Measurements from ENCODE around the gene GSTM2.
"Not testable (repeated sequence)": the region's sequence is repeated elsewhere in the genome, so short reads cannot be mapped to it uniquely, and the experiment has no call there.

Gene GSTM2

GRCh38 chr1:109677459-109677858, 9.6 kb downstream of the GSTM2 start:
- H3K36me3 Mint-ChIP-seq (ENCODE audit: low read depth): peaks cover 17% of the 10 kb centered on the region
- TF ChIP-seq, protein P1, sequence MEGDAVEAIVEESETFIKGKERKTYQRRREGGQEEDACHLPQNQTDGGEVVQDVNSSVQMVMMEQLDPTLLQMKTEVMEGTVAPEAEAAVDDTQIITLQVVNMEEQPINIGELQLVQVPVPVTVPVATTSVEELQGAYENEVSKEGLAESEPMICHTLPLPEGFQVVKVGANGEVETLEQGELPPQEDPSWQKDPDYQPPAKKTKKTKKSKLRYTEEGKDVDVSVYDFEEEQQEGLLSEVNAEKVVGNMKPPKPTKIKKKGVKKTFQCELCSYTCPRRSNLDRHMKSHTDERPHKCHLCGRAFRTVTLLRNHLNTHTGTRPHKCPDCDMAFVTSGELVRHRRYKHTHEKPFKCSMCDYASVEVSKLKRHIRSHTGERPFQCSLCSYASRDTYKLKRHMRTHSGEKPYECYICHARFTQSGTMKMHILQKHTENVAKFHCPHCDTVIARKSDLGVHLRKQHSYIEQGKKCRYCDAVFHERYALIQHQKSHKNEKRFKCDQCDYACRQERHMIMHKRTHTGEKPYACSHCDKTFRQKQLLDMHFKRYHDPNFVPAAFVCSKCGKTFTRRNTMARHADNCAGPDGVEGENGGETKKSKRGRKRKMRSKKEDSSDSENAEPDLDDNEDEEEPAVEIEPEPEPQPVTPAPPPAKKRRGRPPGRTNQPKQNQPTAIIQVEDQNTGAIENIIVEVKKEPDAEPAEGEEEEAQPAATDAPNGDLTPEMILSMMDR (IDR thresholded peaks at IDR 0.05; ENCODE audit: unreplicated experiment in 3 of 3): no peak
- H3K4me1 Mint-ChIP-seq: peaks cover 7% of the 10 kb centered on the region
- H3K4me3 Mint-ChIP-seq: no peak overlapping the region
- no peaks in the 10 kb centered on the region for H3K9me3 Mint-ChIP-seq
- H3K27ac Mint-ChIP-seq: no peak overlapping the region
- H3K27me3 Mint-ChIP-seq (ENCODE audit: low read depth): no peaks in the 10 kb centered on the region

GRCh38 chr1:109678637-109679036, 10.8 kb downstream of the GSTM2 start:
- H3K4me3 Mint-ChIP-seq; H3K27ac Mint-ChIP-seq; H3K9me3 Mint-ChIP-seq; H3K4me1 Mint-ChIP-seq; H3K27me3 Mint-ChIP-seq (ENCODE audit: low read depth): not testable (repeated sequence)
- H3K36me3 Mint-ChIP-seq (ENCODE audit: low read depth): peaks cover 12% of the 10 kb centered on the region

GRCh38 chr1:109684777-109685176, 16.9 kb downstream of the GSTM2 start:
- not testable (repeated sequence) for H3K4me1 Mint-ChIP-seq; H3K27me3 Mint-ChIP-seq (ENCODE audit: low read depth); H3K4me3 Mint-ChIP-seq; H3K27ac Mint-ChIP-seq; H3K36me3 Mint-ChIP-seq (ENCODE audit: low read depth); H3K9me3 Mint-ChIP-seq

- not testable (repeated sequence) for H3K27me3 Mint-ChIP-seq (ENCODE audit: low read depth); H3K27ac Mint-ChIP-seq; H3K36me3 Mint-ChIP-seq (ENCODE audit: low read depth); H3K4me1 Mint-ChIP-seq; H3K9me3 Mint-ChIP-seq; H3K4me3 Mint-ChIP-seq
Observed at GRCh38 chr1:109685399-109685798, 17.5 kb downstream of the GSTM2 start.

DNA sequence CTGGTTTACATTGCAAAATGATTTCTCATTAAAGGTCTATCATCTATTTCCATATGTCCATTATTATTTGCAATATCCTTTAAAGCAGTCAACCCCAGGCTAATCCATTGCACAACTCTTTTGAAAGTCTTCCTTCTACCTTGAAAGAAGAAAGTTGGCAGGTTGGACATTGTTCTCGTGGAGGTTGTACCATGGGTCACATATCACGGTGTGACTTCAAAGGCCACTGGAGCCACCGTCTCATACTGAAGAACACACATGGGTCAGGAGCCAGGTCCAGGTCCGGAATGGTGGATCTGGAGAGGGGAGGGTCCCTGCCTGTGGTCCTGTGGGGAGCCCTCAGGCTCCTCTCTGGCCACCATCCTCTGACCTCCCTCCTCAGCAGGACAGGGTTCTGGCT, 18.0 kb downstream of the GSTM2 start:
- peak overlapping the region in 1 of 3 experiments; percentile 55 for H3K27ac Mint-ChIP-seq
- H3K27me3 Mint-ChIP-seq (ENCODE audit: low read depth): not testable (repeated sequence)

DNA sequence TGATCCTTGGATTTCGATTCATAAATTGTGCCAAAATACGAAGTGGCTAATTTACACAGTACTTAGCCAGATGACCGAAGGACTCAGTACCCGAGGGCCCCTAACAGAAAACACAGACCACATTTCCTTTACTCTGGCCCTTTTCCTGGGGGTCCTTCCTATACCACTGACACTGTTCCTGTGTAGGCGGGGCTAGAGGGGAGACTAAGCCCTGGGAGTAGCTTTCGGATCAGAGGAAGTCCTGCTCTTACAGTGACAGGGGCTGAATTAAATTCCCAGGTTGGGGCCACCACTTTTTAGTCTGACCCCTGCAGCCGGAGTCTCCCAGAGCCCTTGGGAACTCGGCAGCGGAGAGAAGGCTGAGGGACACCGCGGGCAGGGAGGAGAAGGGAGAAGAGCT, 19.3 kb downstream of the GSTM2 start:
- not testable (repeated sequence) for H3K4me1 Mint-ChIP-seq; H3K36me3 Mint-ChIP-seq (ENCODE audit: low read depth); H3K27me3 Mint-ChIP-seq (ENCODE audit: low read depth); H3K9me3 Mint-ChIP-seq
- H3K27ac Mint-ChIP-seq: peak overlapping the region; percentile 95 to 98 (median 97)
- H3K4me3 Mint-ChIP-seq: peak overlapping the region; percentile 82 to 90 (median 90)

More for the DNA sequence above, 18.0 kb downstream of the GSTM2 start:
- H3K9me3 Mint-ChIP-seq; H3K4me1 Mint-ChIP-seq; H3K4me3 Mint-ChIP-seq; H3K36me3 Mint-ChIP-seq (ENCODE audit: low read depth): not testable (repeated sequence)

GRCh38 chr1:109687641-109688499, 20.0 kb downstream of the GSTM2 start, which contains the start of gene GSTM1:
TSS of gene GSTM1 (plus strand) at chr1:109687817. CDS start at chr1:109687874, 57 bp downstream.
- Mint-ChIP-seq H3K27me3 (ENCODE audit: low read depth) (no peaks in the 10 kb centered on the region), H3K9me3 (no peaks in the 10 kb centered on the region), H3K27ac (peak within 1 kb of the TSS; percentile 95 to 98 (median 97)), H3K4me1 (peaks cover 5% of the 10 kb centered on the region), H3K4me3 (peak within 1 kb of the TSS; percentile 82 to 90 (median 90)), H3K36me3 (ENCODE audit: low read depth) (peaks cover 5% of the 10 kb centered on the region)
- TF ChIP-seq, protein P1 (IDR thresholded peaks at IDR 0.05; ENCODE audit: unreplicated experiment in 3 of 3): peak in 1 of 3 experiments; percentile 39

DNA sequence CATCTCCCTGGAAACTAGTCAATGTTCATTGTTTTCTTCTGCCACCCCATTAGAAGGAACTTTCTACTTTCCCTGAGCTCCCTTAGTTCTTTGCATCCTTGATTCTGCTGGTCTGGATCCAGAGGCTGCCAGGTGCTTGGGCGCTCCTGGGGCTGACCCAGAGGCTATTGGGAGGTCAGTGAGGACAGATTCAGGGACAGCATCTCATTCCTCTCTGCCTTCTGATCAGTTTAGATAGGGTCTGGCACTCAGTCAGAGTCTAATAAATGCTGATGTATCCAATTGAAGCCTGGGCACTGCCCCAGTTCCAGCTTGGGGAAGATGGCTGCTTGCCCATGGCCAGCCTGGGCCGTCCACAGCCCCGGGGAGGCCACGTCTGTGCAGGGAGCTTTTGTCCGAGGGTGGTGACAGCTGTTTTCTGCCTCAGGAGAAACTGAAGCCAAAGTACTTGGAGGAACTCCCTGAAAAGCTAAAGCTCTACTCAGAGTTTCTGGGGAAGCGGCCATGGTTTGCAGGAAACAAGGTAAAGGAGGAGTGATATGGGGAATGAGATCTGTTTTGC, 22.1 kb downstream of the GSTM2 start:
- H3K4me1 Mint-ChIP-seq: peaks cover 5% of the 10 kb centered on the region
- H3K36me3 Mint-ChIP-seq (ENCODE audit: low read depth): peaks cover 5% of the 10 kb centered on the region
- H3K4me3 Mint-ChIP-seq: peak overlapping the region; percentile 49 to 79 (median 78)
- H3K27me3 Mint-ChIP-seq (ENCODE audit: low read depth): no peaks in the 10 kb centered on the region
- H3K27ac Mint-ChIP-seq: peak overlapping the region in 1 of 3 experiments; percentile 48
- TF ChIP-seq, protein P1 (IDR thresholded peaks at IDR 0.05; ENCODE audit: unreplicated experiment in 3 of 3): no peak
- H3K9me3 Mint-ChIP-seq: no peaks in the 10 kb centered on the region

Measured in nephron (organoid).